ENCODE measurements around the gene DIPK1C.

DIPK1C gene

DNA sequence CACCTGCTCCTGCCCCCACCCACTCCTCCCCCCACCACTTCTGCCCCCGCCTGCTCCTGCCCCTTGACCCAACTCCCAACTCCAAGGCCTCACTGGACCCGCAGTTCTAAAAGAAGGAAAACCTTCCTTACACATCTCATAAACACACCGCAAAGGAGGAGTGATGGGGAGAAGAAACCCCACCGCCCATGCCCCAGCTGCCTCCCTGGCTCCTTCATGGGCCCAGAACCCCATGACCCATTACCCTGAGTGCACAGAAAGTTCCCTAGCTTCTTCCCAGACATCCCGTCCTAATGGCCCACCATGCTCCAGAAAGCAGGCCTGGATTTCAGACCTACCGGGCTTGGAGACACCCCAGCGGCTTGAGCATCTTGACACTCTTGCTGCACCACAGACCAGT, 21.2 kb upstream of the DIPK1C start:
- no peak overlapping the region for H3K27ac ChIP-seq
- DNase-seq (ENCODE audit: low spot score) = no peak
- ChIA-PET CTCF (interaction anchor here (0.5 kb wide), 1 partner anchor 214 kb away, joined by 4 read pairs; no protein-coding TSS in a partner anchor), POLR2A (ENCODE audit: low non-redundant PET) (no interaction called here)
- no peak for TF ChIP-seq CTCF (conservative IDR thresholded peaks at IDR 0.05; ENCODE audit: low read depth)

DNA sequence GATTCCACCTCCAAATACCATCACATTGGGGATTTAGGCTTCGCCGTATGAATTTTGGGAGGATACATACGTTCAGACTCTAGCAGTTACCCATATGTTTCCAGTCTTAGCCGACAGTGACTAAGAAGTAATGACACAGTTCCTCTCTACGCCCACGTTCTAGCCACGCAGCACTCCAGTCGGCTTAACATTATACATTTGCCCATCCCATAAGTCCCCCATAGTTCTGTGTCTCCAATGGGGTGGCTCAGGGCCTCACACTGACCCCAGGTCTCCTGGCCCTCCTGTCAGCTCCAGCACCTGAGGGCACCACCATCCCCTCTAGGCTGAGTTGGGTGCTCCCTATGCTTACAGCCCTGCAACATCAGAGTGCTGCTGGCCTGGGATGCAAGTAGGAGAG, 20.7 kb upstream of the DIPK1C start:
- ChIA-PET POLR2A (ENCODE audit: low non-redundant PET) (no interaction called here), CTCF (no interaction called here)
- no peak overlapping the region for H3K27ac ChIP-seq
- TF ChIP-seq CTCF (conservative IDR thresholded peaks at IDR 0.05; ENCODE audit: low read depth) = no peak
- DNase-seq (ENCODE audit: low spot score) = no peak

GRCh38 chr18:74476140-74476539, 19.0 kb upstream of the DIPK1C start:
- no peak; the same call in 1 of the 2 replicates for TF ChIP-seq CTCF (conservative IDR thresholded peaks at IDR 0.05; ENCODE audit: low read depth)
- CTCF ChIA-PET = no interaction called here
- POLR2A ChIA-PET (ENCODE audit: low non-redundant PET) = no interaction called here
- DNase-seq (ENCODE audit: low spot score) = no peak
- no peak overlapping the region for H3K27ac ChIP-seq

GRCh38 chr18:74473976-74474640, 17.0 kb upstream of the DIPK1C start:
- ChIA-PET CTCF (no interaction called here), POLR2A (ENCODE audit: low non-redundant PET) (no interaction called here)
- TF ChIP-seq CTCF (conservative IDR thresholded peaks at IDR 0.05; ENCODE audit: low read depth) = no peak

GRCh38 chr18:74472312-74472711, 15.2 kb upstream of the DIPK1C start:
- TF ChIP-seq CTCF (conservative IDR thresholded peaks at IDR 0.05; ENCODE audit: low read depth) = no peak
- no peak for DNase-seq (ENCODE audit: low spot score)
- no peak overlapping the region for H3K27ac ChIP-seq
- POLR2A ChIA-PET (ENCODE audit: low non-redundant PET) = no interaction called here
- CTCF ChIA-PET = no interaction called here

More at GRCh38 chr18:74473976-74474640, 17.0 kb upstream of the DIPK1C start:
- H3K27ac ChIP-seq = no peak overlapping the region
- DNase-seq (ENCODE audit: low spot score) = no peak

- TF ChIP-seq CTCF (conservative IDR thresholded peaks at IDR 0.05; ENCODE audit: low read depth) = no peak
- H3K27ac ChIP-seq = no peak overlapping the region
- POLR2A ChIA-PET (ENCODE audit: low non-redundant PET) = no interaction called here
- CTCF ChIA-PET = no interaction called here
- peak; percentile 14 for DNase-seq (ENCODE audit: low spot score)
These were observed 11.5 kb upstream of the DIPK1C start for GRCh38 chr18:74468547-74469061.
